Caco-2 (cell line): ENCODE data around the gene RIPOR1. TPM values are rescaled to one million over a fixed set of nuclear protein-coding genes. Genes with fewer than 3 reads are reported as not detected.
"Not testable (repeated sequence)": the region's sequence is repeated elsewhere in the genome, so short reads cannot be mapped to it uniquely, and the experiment has no call there.

Experiments used
- BruUV-seq: library from RNA; stranded (reverse); fragments of 400-500 nt; replicated peaks from 2 replicates; lab custom pipeline; 2021; lab: Mats Ljungman, UMichigan
- CTCF ChIA-PET: fragments of 300-600 bp; sonication (Branson Sonifier 250); formaldehyde crosslinking; loops from one replicate; lab custom pipeline; 2022; ENCODE audit warnings: antibody characterized with exemption; lab: Charles Lee
- POLR2A ChIA-PET: fragments of 300-600 bp; sonication (Branson Sonifier 250); formaldehyde crosslinking; loops from one replicate; lab custom pipeline; 2022; ENCODE audit warnings: antibody characterized with exemption; lab: Charles Lee
- DNase-seq, 2 experiments: peaks; one replicate each; pipeline versions ENCODE4 v3.0.0 to v3.0.0-alpha.2; 2020 to 2022
- H3K27me3 ChIP-seq: replicated peaks from 2 replicates; pipeline ENCODE4 v1.6.0; 2011; ENCODE audit warnings: low read length; ENCODE audit not compliant: control insufficient read depth, insufficient read depth
- H3K36me3 ChIP-seq: 2 replicates; pipeline ENCODE4 v1.5.1; 2011; ENCODE audit warnings: low read length; ENCODE audit not compliant: control insufficient read depth, insufficient read depth
- H3K4me1 ChIP-seq: fragments of 250-450 bp; sonication (Bioruptor Pico); 2 replicates; pipeline ENCODE4 v1.5.1; 2020; ENCODE audit warnings: mild to moderate bottlenecking
- H3K4me3 ChIP-seq: 2 replicates; pipeline ENCODE4 v1.5.1; 2011; ENCODE audit warnings: low read depth, mild to moderate bottlenecking, control low read depth, low read length
- H3K9me3 ChIP-seq: fragments of 250-450 bp; sonication (Bioruptor Pico); 2 replicates; pipeline ENCODE4 v1.5.1; 2020; ENCODE audit warnings: mild to moderate bottlenecking, moderate library complexity
- H3K27ac Mint-ChIP-seq: one replicate; pipeline ENCODE4 v1.8.0; 2022; ENCODE audit warnings: mixed read lengths; ENCODE audit not compliant: unreplicated experiment
- H3K27me3 Mint-ChIP-seq: one replicate; pipeline ENCODE4 v1.8.0; 2022; ENCODE audit warnings: mixed read lengths; ENCODE audit not compliant: insufficient read depth, unreplicated experiment
- H3K36me3 Mint-ChIP-seq: one replicate; pipeline ENCODE4 v1.8.0; 2022; ENCODE audit warnings: mild to moderate bottlenecking, mixed read lengths; ENCODE audit not compliant: insufficient read depth, unreplicated experiment
- H3K4me1 Mint-ChIP-seq: one replicate; pipeline ENCODE4 v1.8.0; 2022; ENCODE audit warnings: low read depth, mixed read lengths; ENCODE audit not compliant: unreplicated experiment
- H3K4me3 Mint-ChIP-seq: one replicate; pipeline ENCODE4 v1.8.0; 2022; ENCODE audit warnings: mild to moderate bottlenecking, moderate library complexity, mixed read lengths; ENCODE audit not compliant: unreplicated experiment
- H3K9me3 Mint-ChIP-seq: one replicate; pipeline ENCODE4 v1.8.0; 2022; ENCODE audit warnings: mixed read lengths; ENCODE audit not compliant: unreplicated experiment
- intact Hi-C: fragments of 100-400 bp; cut with micrococcal nuclease; formaldehyde crosslinking; loops from one replicate; pipeline ENCODE4 v1.10.0; 2022; ENCODE audit not compliant: unreplicated experiment
- total RNA-seq: library from RNA; stranded (reverse); gene quantifications from 2 replicates; pipeline ENCODE4 v1.2.3, GENCODE V29; 2022
- TF ChIP-seq, protein P1 (sequence below), 2 experiments: fragments of 200-600 bp in 1 of 2; IDR thresholded peaks; 1 replicate in 1 of 2; 2 replicates in 1 of 2; pipeline versions ENCODE4 v1.5.1 to v1.8.0; 2011 to 2022; ENCODE audit warnings: antibody characterized with exemption in 1 of 2, control low read depth in 1 of 2, inconsistent platforms in 1 of 2, low read depth in 1 of 2, low read length in 1 of 2, mild to moderate bottlenecking in 1 of 2, moderate library complexity in 1 of 2; ENCODE audit not compliant: insufficient read depth in 1 of 2, severe bottlenecking in 1 of 2, unreplicated experiment in 1 of 2

The RIPOR1 gene
- total RNA-seq, 1 experiment from 2014 or later, result 87.9 TPM

GRCh38 chr16:67513892-67514291 is 14.7 kb upstream of the RIPOR1 start:
- not testable (repeated sequence) for H3K4me3 ChIP-seq, H3K27me3 ChIP-seq, DNase-seq, H3K4me3 Mint-ChIP-seq, H3K4me1 Mint-ChIP-seq, H3K27me3 Mint-ChIP-seq, H3K27ac Mint-ChIP-seq, H3K9me3 Mint-ChIP-seq, H3K36me3 ChIP-seq, H3K4me1 ChIP-seq, H3K9me3 ChIP-seq, H3K36me3 Mint-ChIP-seq, BruUV-seq
- POLR2A ChIA-PET, result interaction anchor here (1.3 kb wide), 1 partner anchor 33 kb away, joined by 4 read pairs; the partner anchor contains the start of gene ATP6V0D1
- intact Hi-C loops, result loop anchor here (1.0 kb wide), 2 partner anchors 20 to 33 kb away; partner anchors contain the start of gene ATP6V0D1
- TF ChIP-seq, protein P1, sequence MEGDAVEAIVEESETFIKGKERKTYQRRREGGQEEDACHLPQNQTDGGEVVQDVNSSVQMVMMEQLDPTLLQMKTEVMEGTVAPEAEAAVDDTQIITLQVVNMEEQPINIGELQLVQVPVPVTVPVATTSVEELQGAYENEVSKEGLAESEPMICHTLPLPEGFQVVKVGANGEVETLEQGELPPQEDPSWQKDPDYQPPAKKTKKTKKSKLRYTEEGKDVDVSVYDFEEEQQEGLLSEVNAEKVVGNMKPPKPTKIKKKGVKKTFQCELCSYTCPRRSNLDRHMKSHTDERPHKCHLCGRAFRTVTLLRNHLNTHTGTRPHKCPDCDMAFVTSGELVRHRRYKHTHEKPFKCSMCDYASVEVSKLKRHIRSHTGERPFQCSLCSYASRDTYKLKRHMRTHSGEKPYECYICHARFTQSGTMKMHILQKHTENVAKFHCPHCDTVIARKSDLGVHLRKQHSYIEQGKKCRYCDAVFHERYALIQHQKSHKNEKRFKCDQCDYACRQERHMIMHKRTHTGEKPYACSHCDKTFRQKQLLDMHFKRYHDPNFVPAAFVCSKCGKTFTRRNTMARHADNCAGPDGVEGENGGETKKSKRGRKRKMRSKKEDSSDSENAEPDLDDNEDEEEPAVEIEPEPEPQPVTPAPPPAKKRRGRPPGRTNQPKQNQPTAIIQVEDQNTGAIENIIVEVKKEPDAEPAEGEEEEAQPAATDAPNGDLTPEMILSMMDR (IDR thresholded peaks at IDR 0.05; ENCODE audit: insufficient read depth in 1 of 2, low read depth in 1 of 2, low read length in 1 of 2, severe bottlenecking in 1 of 2, unreplicated experiment in 1 of 2), result peak in 1 of 2 experiments; percentile 1
- CTCF ChIA-PET, result interaction anchor here (0.6 to 2.2 kb wide), 24 partner anchors 9 to 559 kb away, joined by 3 to 49 read pairs (median 4); partner anchors contain the start of genes ACD, ATP6V0D1, C16orf86 and CTCF

DNA sequence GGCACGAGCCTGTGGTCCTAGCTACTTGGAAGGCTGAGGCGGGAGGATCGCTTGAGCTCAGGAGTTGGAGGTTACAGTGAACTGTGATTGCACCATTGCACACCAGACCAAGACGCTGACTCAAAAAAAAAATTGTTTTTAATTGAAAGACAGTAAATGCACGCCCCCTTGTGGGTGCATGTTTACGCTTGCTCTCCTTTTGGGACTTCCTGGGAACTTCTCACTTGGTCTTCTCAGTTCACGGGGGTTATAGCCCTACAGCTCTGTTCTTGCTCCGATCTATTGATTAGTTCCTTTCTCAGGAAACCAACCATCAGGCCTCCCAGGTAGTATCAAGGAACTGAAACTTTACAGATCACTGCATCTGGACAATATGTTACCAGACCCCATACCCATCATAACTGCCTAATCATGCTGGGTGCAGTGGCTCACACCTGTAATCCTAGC is 14.2 kb upstream of the RIPOR1 start:
- Mint-ChIP-seq H3K4me3 (no peak overlapping the region), H3K4me1 (peaks cover 6% of the 10 kb centered on the region), H3K36me3 (no peaks in the 10 kb centered on the region), H3K27me3 (no peaks in the 10 kb centered on the region), H3K9me3 (no peaks in the 10 kb centered on the region), H3K27ac (peak overlapping the region; percentile 34)
- Histone ChIP-seq H3K4me3 (no peak overlapping the region), H3K9me3 (no peaks in the 10 kb centered on the region), H3K36me3 (no peaks in the 10 kb centered on the region), H3K4me1 (no peaks in the 10 kb centered on the region), H3K27me3 (no peaks in the 10 kb centered on the region)
- intact Hi-C loops, result loop anchor here (1.0 kb wide), 2 partner anchors 20 to 33 kb away; partner anchors contain the start of gene ATP6V0D1
- ChIA-PET POLR2A (interaction anchor here (0.7 to 1.3 kb wide), 2 partner anchors 34 to 141 kb away, joined by 3 to 4 read pairs; partner anchors contain the start of gene ATP6V0D1), CTCF (interaction anchor here (0.6 to 2.2 kb wide), 23 partner anchors 10 to 560 kb away, joined by 3 to 49 read pairs (median 4); partner anchors contain the start of genes ACD, ATP6V0D1, C16orf86 and CTCF)
- DNase-seq, result peak; percentile 84 to 87
- TF ChIP-seq, protein P1 (IDR thresholded peaks at IDR 0.05; ENCODE audit: insufficient read depth in 1 of 2, low read depth in 1 of 2, low read length in 1 of 2, severe bottlenecking in 1 of 2, unreplicated experiment in 1 of 2), result peak; percentile 79 to 90
- no TSS peak for BruUV-seq

DNA sequence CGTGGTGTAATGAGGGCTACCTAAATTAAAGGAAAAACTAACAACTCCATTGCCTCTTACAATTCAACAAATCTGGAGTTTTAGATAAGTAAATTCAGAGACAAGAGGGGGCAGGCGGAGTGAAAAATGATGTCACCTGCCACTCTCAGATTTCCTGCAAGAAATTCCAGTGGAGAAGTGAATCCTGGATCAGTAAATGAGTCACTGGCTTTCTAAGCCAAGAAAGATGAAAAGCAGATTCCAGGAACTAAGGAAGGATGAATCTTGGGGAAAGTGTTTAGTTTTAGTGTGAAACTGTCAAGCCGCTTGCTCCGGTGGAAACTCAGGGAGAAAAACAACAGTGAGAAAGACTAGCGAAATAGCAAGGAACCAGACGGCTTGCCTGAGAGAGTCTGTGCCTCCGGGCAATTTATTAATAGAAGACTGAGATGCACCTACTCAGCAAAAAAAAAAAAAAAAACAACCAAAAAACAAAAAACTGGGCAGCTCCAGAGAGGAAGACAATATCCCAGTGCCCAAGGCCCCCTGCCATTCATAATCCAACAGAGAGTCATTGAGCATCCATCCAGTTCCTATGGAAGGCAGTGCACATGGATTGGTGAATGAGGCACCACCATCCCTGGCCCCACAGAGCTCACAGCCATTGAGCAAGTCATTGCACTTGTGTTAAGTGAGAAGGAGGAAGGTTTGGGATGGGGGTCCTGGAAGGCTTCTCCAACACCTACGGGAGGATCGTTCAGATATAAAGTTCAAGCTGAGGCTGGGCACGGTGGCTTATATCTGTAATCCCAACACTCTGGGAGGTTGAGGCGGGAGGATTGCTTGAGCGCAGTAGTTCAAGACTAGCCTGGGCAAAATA is 12.1 kb upstream of the RIPOR1 start:
- BruUV-seq, result no TSS peak
- POLR2A ChIA-PET, result no interaction called here
- H3K27me3 ChIP-seq, result no peaks in the 10 kb centered on the region
- TF ChIP-seq, protein P1 (IDR thresholded peaks at IDR 0.05; ENCODE audit: insufficient read depth in 1 of 2, low read depth in 1 of 2, low read length in 1 of 2, severe bottlenecking in 1 of 2, unreplicated experiment in 1 of 2), result no peak
- DNase-seq, result no peak
- no peak overlapping the region for H3K27ac Mint-ChIP-seq
- H3K27me3 Mint-ChIP-seq, result no peaks in the 10 kb centered on the region
- no peak overlapping the region for H3K4me3 ChIP-seq
- H3K36me3 Mint-ChIP-seq, result peaks cover 4% of the 10 kb centered on the region
- H3K9me3 ChIP-seq, result no peaks in the 10 kb centered on the region
- CTCF ChIA-PET, result interaction anchor here (0.6 to 1.1 kb wide), 7 partner anchors 19 to 371 kb away, joined by 3 to 7 read pairs (median 3); partner anchors contain the start of gene ATP6V0D1
- intact Hi-C loops, result no loop called here
- no peaks in the 10 kb centered on the region for H3K9me3 Mint-ChIP-seq
- H3K36me3 ChIP-seq, result no peaks in the 10 kb centered on the region
- no peak overlapping the region for H3K4me3 Mint-ChIP-seq
- peaks cover 15% of the 10 kb centered on the region for H3K4me1 Mint-ChIP-seq
- H3K4me1 ChIP-seq, result 0 out of 2 replicates have a peak, but pooled peaks cover under 1% of the 10 kb centered on the region
